Neural progenitor cell (in vitro differentiated cells): Measurements from ENCODE around the gene PSPN. TPM values are rescaled to one million over a fixed set of nuclear protein-coding genes. Genes with fewer than 3 reads are reported as not detected.

Source experiments
- DNase-seq: peaks from one replicate; pipeline ENCODE4 v3.0.0-alpha.2; 2016; ENCODE audit warnings: low spot score
- H2AFZ ChIP-seq: fragments of 200-600 bp; sonication (generic); replicated peaks from 2 replicates; pipeline ENCODE4 v1.6.1; 2016; ENCODE audit warnings: antibody characterized with exemption
- H3F3A ChIP-seq: fragments of 200-600 bp; sonication (generic); 2 replicates; pipeline ENCODE4 v1.6.1; 2016; ENCODE audit warnings: antibody characterized with exemption, low read depth
- H3K27ac ChIP-seq: fragments of 200-600 bp; sonication (generic); 2 replicates; pipeline ENCODE4 v1.5.1; 2016; ENCODE audit warnings: mild to moderate bottlenecking
- H3K27me3 ChIP-seq: fragments of 200-600 bp; sonication (generic); 2 replicates; pipeline ENCODE4 v1.6.1; 2016; ENCODE audit warnings: mild to moderate bottlenecking, moderate library complexity
- H3K36me3 ChIP-seq: fragments of 200-600 bp; sonication (generic); 2 replicates; pipeline ENCODE4 v1.5.1; 2016
- H3K4me1 ChIP-seq: fragments of 200-600 bp; sonication (generic); 2 replicates; pipeline ENCODE4 v1.6.1; 2016; ENCODE audit warnings: mixed run types
- H3K4me2 ChIP-seq: fragments of 200-600 bp; sonication (generic); 2 replicates; pipeline ENCODE4 v1.6.1; 2016
- H3K4me3 ChIP-seq: fragments of 200-600 bp; sonication (generic); 2 replicates; pipeline ENCODE4 v1.5.1; 2016
- H3K79me2 ChIP-seq: fragments of 200-600 bp; sonication (generic); 2 replicates; pipeline ENCODE4 v1.6.1; 2016; ENCODE audit warnings: low read depth
- H3K9ac ChIP-seq: fragments of 200-600 bp; sonication (generic); 2 replicates; pipeline ENCODE4 v1.6.1; 2016
- H3K9me3 ChIP-seq: fragments of 200-600 bp; sonication (generic); 2 replicates; pipeline ENCODE4 v1.5.1; 2016; ENCODE audit warnings: low read depth
- H4K20me1 ChIP-seq: fragments of 200-600 bp; sonication (generic); 2 replicates; pipeline ENCODE4 v1.6.1; 2016; ENCODE audit warnings: low read depth
- H3K27ac Mint-ChIP-seq: 3 replicates; pipeline ENCODE4 v1.8.0; 2021; ENCODE audit warnings: mixed read lengths
- H3K27me3 Mint-ChIP-seq: 2 replicates; pipeline ENCODE4 v1.8.0; 2022; ENCODE audit warnings: low read depth, mild to moderate bottlenecking, inconsistent platforms, moderate library complexity, mixed read lengths; ENCODE audit not compliant: insufficient read depth
- H3K36me3 Mint-ChIP-seq: 3 replicates; pipeline ENCODE4 v1.8.0; 2021; ENCODE audit warnings: mixed read lengths
- H3K4me1 Mint-ChIP-seq: 3 replicates; pipeline ENCODE4 v1.8.0; 2021; ENCODE audit warnings: mixed read lengths
- H3K4me3 Mint-ChIP-seq: 3 replicates; pipeline ENCODE4 v1.8.0; 2021; ENCODE audit warnings: mild to moderate bottlenecking, moderate library complexity, mixed read lengths
- H3K9me3 Mint-ChIP-seq: 3 replicates; pipeline ENCODE4 v1.8.0; 2020; ENCODE audit warnings: mixed read lengths
- EZH2 ChIP-seq: fragments of 200-600 bp; sonication (generic); IDR thresholded peaks from 2 replicates; pipeline ENCODE4 v1.6.1; 2017; ENCODE audit warnings: antibody characterized with exemption, mild to moderate bottlenecking, moderate library complexity
- EZH2phosphoT487 ChIP-seq: fragments of 200-600 bp; sonication (generic); IDR thresholded peaks from 2 replicates; pipeline ENCODE4 v1.6.1; 2017; ENCODE audit warnings: antibody characterized with exemption
- total RNA-seq: library from RNA; depleted of rRNA; stranded (reverse); fragments of >200 nt; gene quantifications from 2 replicates; pipeline ENCODE4 v1.2.3, GENCODE V29; 2015; ENCODE audit warnings: low replicate concordance
- TF ChIP-seq, protein P1 (sequence below): fragments of 200-600 bp; sonication (generic); IDR thresholded peaks from 2 replicates; pipeline ENCODE4 v1.5.1; 2017; ENCODE audit warnings: antibody characterized with exemption, mild to moderate bottlenecking

PSPN gene
- total RNA-seq, 1 donor from 2014 or later, result 0.92 TPM

DNA sequence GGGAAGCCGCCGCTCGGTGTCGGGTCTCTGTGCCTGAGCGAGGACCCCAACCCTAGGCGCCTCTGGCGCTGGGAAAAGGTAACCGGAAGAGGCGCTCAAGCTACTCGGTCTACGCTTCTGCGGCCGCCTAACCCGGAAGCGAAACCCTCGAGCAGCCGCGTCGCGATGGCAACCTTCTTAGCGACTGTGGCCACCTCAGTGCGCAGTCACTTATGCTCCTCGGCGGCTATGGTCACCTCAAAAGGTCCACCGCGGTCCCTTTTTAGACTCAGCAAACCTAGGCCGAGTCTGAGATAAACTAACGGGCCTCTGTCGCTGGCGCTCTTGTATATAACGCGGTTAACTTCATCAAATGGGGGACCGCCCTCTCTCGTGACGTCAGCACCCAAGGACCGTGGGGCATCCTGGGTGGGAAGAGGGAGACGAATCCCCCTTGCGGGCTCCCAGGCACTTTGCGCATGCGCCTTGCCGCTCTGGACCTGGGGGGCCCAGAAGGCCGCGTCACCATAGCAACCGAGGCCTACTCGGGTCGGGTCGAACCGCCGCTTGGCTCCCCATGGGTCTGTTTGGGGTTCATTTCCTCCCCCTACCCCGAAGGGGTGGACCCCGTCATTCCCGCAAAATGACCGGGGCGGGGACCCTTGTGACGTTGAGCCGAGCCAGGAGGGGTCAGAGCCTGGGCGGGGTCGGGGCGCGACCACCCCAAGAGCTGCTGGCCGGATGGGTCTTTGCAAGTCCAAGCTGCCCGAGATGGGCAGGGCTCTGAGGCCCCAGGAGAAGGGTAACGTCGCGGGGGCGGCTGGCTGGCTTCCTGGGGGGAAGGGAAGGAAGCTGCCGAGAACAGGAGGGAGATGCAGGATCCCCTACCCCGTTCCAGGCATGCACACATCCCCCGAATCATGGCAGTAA lies 17.6 kb upstream of the PSPN start, which contains the start of gene GTF2F1:
TSS of gene GTF2F1 (minus strand) at position 91 of the 909 bp plus-strand sequence. CDS start 169 bp downstream, outside the sequence.
- Histone ChIP-seq H3K9me3 (no peaks in the 10 kb centered on the region), H3K4me2 (peak within 1 kb of the TSS; percentile 91), H3K4me1 (peaks cover 13% of the 10 kb centered on the region), H3K79me2 (peaks cover 25% of the 10 kb centered on the region), H3K36me3 (no peaks in the 10 kb centered on the region), H3K4me3 (peak within 1 kb of the TSS; percentile 68), H3K9ac (peak within 1 kb of the TSS; percentile 65), H2AFZ (peak within 1 kb of the TSS; percentile 54), H3K27ac (peak within 1 kb of the TSS; percentile 3), H3K27me3 (no peaks in the 10 kb centered on the region), H3F3A (peaks cover 14% of the 10 kb centered on the region), H4K20me1 (no peaks in the 10 kb centered on the region)
- peaks cover 8% of the 10 kb centered on the region for H3K36me3 Mint-ChIP-seq
- peak within 1 kb of the TSS; percentile 97 for H3K27ac Mint-ChIP-seq
- H3K27me3 Mint-ChIP-seq, result peaks cover 3% of the 10 kb centered on the region
- peaks cover 22% of the 10 kb centered on the region for H3K4me1 Mint-ChIP-seq
- DNase-seq, result peak; percentile 98
- peak within 1 kb of the TSS; percentile 96 for H3K4me3 Mint-ChIP-seq
- H3K9me3 Mint-ChIP-seq, result no peaks in the 10 kb centered on the region
- TF ChIP-seq, protein P1, sequence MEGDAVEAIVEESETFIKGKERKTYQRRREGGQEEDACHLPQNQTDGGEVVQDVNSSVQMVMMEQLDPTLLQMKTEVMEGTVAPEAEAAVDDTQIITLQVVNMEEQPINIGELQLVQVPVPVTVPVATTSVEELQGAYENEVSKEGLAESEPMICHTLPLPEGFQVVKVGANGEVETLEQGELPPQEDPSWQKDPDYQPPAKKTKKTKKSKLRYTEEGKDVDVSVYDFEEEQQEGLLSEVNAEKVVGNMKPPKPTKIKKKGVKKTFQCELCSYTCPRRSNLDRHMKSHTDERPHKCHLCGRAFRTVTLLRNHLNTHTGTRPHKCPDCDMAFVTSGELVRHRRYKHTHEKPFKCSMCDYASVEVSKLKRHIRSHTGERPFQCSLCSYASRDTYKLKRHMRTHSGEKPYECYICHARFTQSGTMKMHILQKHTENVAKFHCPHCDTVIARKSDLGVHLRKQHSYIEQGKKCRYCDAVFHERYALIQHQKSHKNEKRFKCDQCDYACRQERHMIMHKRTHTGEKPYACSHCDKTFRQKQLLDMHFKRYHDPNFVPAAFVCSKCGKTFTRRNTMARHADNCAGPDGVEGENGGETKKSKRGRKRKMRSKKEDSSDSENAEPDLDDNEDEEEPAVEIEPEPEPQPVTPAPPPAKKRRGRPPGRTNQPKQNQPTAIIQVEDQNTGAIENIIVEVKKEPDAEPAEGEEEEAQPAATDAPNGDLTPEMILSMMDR, result peak; percentile 26
- TF ChIP-seq EZH2 (peak; percentile 16), EZH2phosphoT487 (no peak)

DNA sequence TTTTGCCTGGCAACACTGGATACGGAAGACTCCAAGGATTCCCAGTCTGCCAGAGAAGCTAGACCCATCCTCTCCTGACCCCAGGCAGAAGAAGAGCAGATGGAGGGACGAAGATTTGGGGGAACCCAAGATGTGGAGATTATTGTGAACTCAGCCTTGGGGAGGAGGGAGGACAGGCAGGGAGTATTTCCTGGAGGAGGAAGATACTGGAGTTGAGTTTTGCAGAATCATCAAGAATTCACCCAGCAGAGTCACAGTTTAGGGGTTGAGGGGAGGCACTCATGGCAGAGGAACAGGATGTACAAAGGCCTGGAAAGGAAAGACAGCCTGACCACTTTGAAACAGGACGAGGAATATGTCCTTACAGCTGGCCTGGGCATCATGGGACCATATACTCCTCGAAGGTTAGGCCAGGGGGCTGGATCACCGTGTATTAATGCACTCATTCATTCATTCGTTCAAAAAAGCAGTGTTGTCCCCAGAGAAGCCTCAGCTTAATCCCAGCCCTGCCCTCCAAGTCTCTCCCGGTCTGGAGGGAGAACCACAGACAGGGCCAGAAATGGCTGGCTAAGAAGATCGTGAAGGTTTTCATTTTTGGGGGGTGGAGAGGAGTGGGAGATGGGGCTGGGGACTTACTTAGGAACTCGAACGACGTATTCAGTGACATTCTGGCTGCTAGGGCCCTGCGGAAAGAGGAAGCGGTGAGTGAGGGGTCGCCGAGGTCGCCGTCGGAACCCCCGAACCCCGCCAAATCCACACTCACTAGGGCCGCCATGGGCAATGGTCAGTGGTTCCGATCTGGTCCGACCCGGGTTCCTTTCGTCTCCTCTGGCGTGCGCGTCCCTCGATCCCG lies 16.7 kb upstream of the PSPN start:
- Histone ChIP-seq H3K36me3 (no peaks in the 10 kb centered on the region), H3K9me3 (no peaks in the 10 kb centered on the region), H3K79me2 (peaks cover 25% of the 10 kb centered on the region), H3K27ac (no peak overlapping the region), H3K9ac (peak overlapping the region; percentile 65), H3K27me3 (no peaks in the 10 kb centered on the region), H2AFZ (peak overlapping the region; percentile 54), H3F3A (peaks cover 14% of the 10 kb centered on the region), H3K4me2 (peak overlapping the region; percentile 91), H3K4me1 (peaks cover 13% of the 10 kb centered on the region), H3K4me3 (peak overlapping the region; percentile 68), H4K20me1 (no peaks in the 10 kb centered on the region)
- Mint-ChIP-seq H3K4me3 (peak overlapping the region; percentile 96), H3K4me1 (peaks cover 22% of the 10 kb centered on the region), H3K36me3 (peaks cover 10% of the 10 kb centered on the region), H3K9me3 (no peaks in the 10 kb centered on the region), H3K27me3 (peaks cover 2% of the 10 kb centered on the region), H3K27ac (peak overlapping the region; percentile 72)
- TF ChIP-seq EZH2phosphoT487, result no peak
- TF ChIP-seq, protein P1, result no peak
- peak; percentile 9 for TF ChIP-seq EZH2
- peak; percentile 18 for DNase-seq

DNA sequence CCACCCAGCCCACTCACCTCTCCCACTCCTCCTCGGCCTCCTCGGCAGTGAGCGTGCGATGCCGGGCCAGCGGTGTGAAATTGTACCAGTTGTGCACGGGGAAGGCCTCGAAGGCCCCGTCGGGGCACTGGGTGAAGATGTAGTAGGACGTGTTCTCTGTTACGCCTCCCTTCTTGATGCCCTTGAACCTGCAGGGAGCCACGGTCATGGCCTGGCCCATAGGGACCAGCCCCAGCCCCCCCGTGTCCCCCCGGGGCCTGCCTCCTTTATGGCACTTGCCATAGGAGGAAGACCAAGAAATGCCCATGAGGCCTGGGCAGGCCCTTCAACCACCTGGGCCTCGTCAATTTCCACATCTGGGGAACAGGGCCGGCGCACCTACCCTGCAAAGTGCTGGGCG lies 11.6 kb upstream of the PSPN start:
- DNase-seq, result no peak
- Histone ChIP-seq H3K9ac (no peak overlapping the region), H3K4me2 (no peak overlapping the region), H3K36me3 (no peaks in the 10 kb centered on the region), H2AFZ (no peak overlapping the region), H4K20me1 (no peaks in the 10 kb centered on the region), H3F3A (no peaks in the 10 kb centered on the region), H3K27me3 (no peaks in the 10 kb centered on the region), H3K79me2 (peaks cover 20% of the 10 kb centered on the region), H3K9me3 (no peaks in the 10 kb centered on the region), H3K27ac (no peak overlapping the region), H3K4me1 (peaks cover 7% of the 10 kb centered on the region), H3K4me3 (no peak overlapping the region)
- Mint-ChIP-seq H3K27ac (no peak overlapping the region), H3K36me3 (peaks cover 14% of the 10 kb centered on the region), H3K4me3 (no peak overlapping the region), H3K4me1 (peaks cover 8% of the 10 kb centered on the region), H3K27me3 (peaks cover 2% of the 10 kb centered on the region), H3K9me3 (no peaks in the 10 kb centered on the region)
- TF ChIP-seq, protein P1, result no peak
- no peak for TF ChIP-seq EZH2
- no peak for TF ChIP-seq EZH2phosphoT487
